ENCODE data around the gene KCNH4. TPM values are rescaled to one million over a fixed set of nuclear protein-coding genes. Genes with fewer than 3 reads are reported as not detected.

Gene KCNH4
- polyA plus RNA-seq, 1 donor (not counting 4 experiments of a cell fraction or from before 2014, with no cell fraction given), result not detected

DNA sequence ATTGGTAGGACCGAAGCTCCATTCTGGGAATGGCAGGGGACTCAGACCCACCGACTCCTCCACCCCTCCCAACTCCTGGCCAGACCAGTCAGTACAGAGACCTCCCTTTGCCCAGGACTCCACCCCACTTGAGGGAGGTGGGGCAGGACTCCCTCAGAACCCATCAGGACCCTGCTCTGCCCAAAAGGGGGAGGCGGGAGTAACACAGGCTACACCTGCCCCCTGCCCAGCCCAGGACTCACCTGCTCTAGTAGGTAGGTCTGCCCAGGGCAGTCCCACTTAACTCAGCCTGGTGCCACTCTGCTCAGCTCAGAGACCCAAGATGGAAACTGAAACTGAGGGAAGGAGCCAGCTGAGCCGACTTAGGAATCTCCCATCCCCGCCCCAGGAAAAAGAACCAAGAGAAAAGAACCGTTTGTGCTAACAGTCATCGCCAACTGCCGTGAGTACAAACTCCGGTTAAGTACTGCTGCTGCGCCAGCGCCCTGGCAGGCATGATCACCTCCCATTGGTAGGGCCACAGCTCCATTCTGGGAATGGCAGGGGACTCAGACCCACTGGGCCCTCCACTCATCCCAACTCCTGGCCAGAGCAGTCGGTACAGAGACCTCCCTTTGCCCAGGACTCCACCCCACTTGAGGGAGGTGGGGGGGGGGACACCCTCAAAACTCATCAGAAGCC, 68.9 kb downstream of the KCNH4 start:
- DNase-seq (ENCODE audit: low read depth, low spot score) (no peak), FAIRE-seq (peak; percentile 53)
- Histone ChIP-seq H2AFZ (ENCODE audit: control insufficient read depth, low read length) (peak overlapping the region; percentile 78), H3K36me3 (ENCODE audit: control insufficient read depth in 2 of 2, extremely low read depth in 1 of 2, insufficient read depth in 2 of 2, low read length in 2 of 2) (peaks cover 10 to 15% of the 10 kb centered on the region in 2 experiments), H3K9ac (ENCODE audit: control insufficient read depth, extremely low read depth, insufficient read depth, low read length) (peak overlapping the region; percentile 81), H3K27me3 (ENCODE audit: control insufficient read depth, extremely low read depth, insufficient read depth, low read length) (no peaks in the 10 kb centered on the region), H3K9me3 (ENCODE audit: control insufficient read depth, low read depth, low read length) (no peaks in the 10 kb centered on the region), H4K20me1 (ENCODE audit: control insufficient read depth, extremely low read depth, insufficient read depth, low read length) (no peaks in the 10 kb centered on the region), H3K4me1 (ENCODE audit: control insufficient read depth, extremely low read depth, insufficient read depth, low read length) (peaks cover 26% of the 10 kb centered on the region), H3K79me2 (ENCODE audit: control insufficient read depth, insufficient read depth, low read length) (no peaks in the 10 kb centered on the region), H3K27ac (ENCODE audit: control insufficient read depth, insufficient read depth, low read length) (peak overlapping the region; percentile 76), H3K4me3 (ENCODE audit: control insufficient read depth in 2 of 3, extremely low read depth in 1 of 3, insufficient read depth in 2 of 3, low read depth in 1 of 3, low read length in 3 of 3) (peak overlapping the region; percentile 46 to 77 (median 67)), H3K4me2 (ENCODE audit: control insufficient read depth, extremely low read depth, insufficient read depth, low read depth, low read length) (peak overlapping the region; percentile 86), H3K9me1 (ENCODE audit: control insufficient read depth, extremely low read depth, insufficient read depth, low read length) (no peaks in the 10 kb centered on the region)
- TF ChIP-seq EZH2 (IDR thresholded peaks at IDR 0.05; ENCODE audit: low read length) (no peak), CTCF (optimal IDR thresholded peaks at IDR 0.05 in 1 of 3, IDR thresholded peaks at IDR 0.05 in 1 of 3, conservative IDR thresholded peaks at IDR 0.05 in 1 of 3; ENCODE audit: extremely low read depth in 1 of 3, insufficient read depth in 2 of 3, low read length in 3 of 3) (no peak)
- dilution Hi-C loops (cut with MboI; ENCODE audit: extremely low pct_ligation_motif_present, low sequenced_read_pairs), result no loop called here

- no peaks in the 10 kb centered on the region for H3K79me2 ChIP-seq (ENCODE audit: control insufficient read depth, insufficient read depth, low read length)
- H3K4me1 ChIP-seq (ENCODE audit: control insufficient read depth, extremely low read depth, insufficient read depth, low read length), result peaks cover 28% of the 10 kb centered on the region
- FAIRE-seq, result no peak
- no peaks in the 10 kb centered on the region for H3K27me3 ChIP-seq (ENCODE audit: control insufficient read depth, extremely low read depth, insufficient read depth, low read length)
- no peaks in the 10 kb centered on the region for H4K20me1 ChIP-seq (ENCODE audit: control insufficient read depth, extremely low read depth, insufficient read depth, low read length)
- H3K9ac ChIP-seq (ENCODE audit: control insufficient read depth, extremely low read depth, insufficient read depth, low read length), result no peak overlapping the region
- H3K4me3 ChIP-seq (ENCODE audit: control insufficient read depth in 2 of 3, extremely low read depth in 1 of 3, insufficient read depth in 2 of 3, low read depth in 1 of 3, low read length in 3 of 3), result no peak overlapping the region
- no peak for DNase-seq (ENCODE audit: low read depth, low spot score)
- no peaks in the 10 kb centered on the region for H3K9me3 ChIP-seq (ENCODE audit: control insufficient read depth, low read depth, low read length)
- no peak for TF ChIP-seq EZH2 (IDR thresholded peaks at IDR 0.05; ENCODE audit: low read length)
- no peak for TF ChIP-seq CTCF (optimal IDR thresholded peaks at IDR 0.05 in 1 of 3, IDR thresholded peaks at IDR 0.05 in 1 of 3, conservative IDR thresholded peaks at IDR 0.05 in 1 of 3; ENCODE audit: extremely low read depth in 1 of 3, insufficient read depth in 2 of 3, low read length in 3 of 3)
- H3K9me1 ChIP-seq (ENCODE audit: control insufficient read depth, extremely low read depth, insufficient read depth, low read length), result no peaks in the 10 kb centered on the region
- dilution Hi-C loops (cut with MboI; ENCODE audit: extremely low pct_ligation_motif_present, low sequenced_read_pairs), result no loop called here
- H3K36me3 ChIP-seq (ENCODE audit: control insufficient read depth in 2 of 2, extremely low read depth in 1 of 2, insufficient read depth in 2 of 2, low read length in 2 of 2), result peaks cover 8 to 9% of the 10 kb centered on the region in 2 experiments
- H3K4me2 ChIP-seq (ENCODE audit: control insufficient read depth, extremely low read depth, insufficient read depth, low read depth, low read length), result peak overlapping the region; percentile 86
- H2AFZ ChIP-seq (ENCODE audit: control insufficient read depth, low read length), result no peak overlapping the region
- no peak overlapping the region for H3K27ac ChIP-seq (ENCODE audit: control insufficient read depth, insufficient read depth, low read length)
Measured at GRCh38 chr17:42111265-42111636, 69.7 kb downstream of the KCNH4 start.
